ENCODE results near the gene CTIF. TPM values are rescaled to one million over a fixed set of nuclear protein-coding genes. Genes with fewer than 3 reads are reported as not detected.

The CTIF gene
- polyA plus RNA-seq, 4 donors, result 16.6 to 26.9 (median 22.9) TPM

DNA sequence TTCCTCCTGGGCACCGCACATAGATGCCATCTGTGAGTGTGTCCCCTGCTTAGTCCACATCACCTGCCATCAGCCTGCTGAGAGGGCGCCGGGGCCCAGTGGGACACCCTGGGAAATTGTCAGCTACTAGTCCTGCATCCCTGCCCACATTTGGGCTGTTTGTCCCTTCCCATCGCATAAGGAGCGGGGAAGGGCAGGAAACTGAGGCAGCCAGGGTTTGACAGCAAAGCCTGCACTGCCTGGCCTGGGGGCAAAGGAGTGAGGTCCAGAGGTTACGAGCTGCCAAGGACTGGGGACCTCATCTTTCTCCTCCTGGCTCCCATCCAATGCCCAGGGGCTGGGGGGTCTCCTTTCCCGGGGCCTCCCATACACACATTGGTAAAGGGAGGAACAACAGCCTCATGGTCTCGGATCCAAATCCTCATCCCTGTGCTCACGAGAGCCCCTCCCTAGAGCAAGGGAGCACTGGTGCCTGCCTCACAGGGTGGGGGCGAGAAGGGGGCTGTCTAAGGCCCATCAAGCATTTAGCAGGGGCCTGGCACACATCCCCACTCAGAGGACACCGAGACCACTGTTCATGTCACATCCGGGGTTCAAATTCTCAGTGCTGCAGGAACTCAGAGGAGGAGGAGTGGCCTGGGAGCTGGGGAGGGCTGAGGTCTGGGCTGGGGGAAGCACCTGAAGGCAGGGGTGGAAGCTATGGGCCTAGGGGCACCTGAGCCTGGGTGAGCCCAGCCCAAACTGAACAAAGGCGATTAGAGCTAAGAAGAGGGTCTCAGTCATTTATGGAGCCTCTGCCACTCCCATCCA, 298.2 kb downstream of the CTIF start:
- no peak for DNase-seq (ENCODE audit: low read depth in 4 of 4, low spot score in 2 of 4)

DNA sequence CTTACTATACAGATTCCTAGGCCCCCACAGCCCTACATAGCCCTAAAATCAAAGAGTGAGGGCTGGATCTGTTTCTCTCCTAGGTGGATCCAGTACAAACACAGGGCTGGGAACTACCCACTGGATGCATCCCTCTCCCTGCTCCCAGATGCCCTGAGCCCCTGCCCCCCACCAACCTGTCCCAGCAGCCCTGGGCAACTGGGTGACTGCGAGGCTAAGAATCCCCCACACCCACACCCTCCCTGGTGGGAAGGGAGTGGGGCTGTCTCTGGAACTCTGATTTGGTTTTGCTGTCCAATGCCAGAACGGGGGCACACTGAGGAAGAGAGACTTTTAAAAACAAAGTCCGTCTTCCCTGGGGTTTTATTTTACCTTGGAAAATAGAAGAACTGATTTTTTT, 298.8 kb downstream of the CTIF start:
- no peak for DNase-seq (ENCODE audit: low read depth in 4 of 4, low spot score in 2 of 4)

DNA sequence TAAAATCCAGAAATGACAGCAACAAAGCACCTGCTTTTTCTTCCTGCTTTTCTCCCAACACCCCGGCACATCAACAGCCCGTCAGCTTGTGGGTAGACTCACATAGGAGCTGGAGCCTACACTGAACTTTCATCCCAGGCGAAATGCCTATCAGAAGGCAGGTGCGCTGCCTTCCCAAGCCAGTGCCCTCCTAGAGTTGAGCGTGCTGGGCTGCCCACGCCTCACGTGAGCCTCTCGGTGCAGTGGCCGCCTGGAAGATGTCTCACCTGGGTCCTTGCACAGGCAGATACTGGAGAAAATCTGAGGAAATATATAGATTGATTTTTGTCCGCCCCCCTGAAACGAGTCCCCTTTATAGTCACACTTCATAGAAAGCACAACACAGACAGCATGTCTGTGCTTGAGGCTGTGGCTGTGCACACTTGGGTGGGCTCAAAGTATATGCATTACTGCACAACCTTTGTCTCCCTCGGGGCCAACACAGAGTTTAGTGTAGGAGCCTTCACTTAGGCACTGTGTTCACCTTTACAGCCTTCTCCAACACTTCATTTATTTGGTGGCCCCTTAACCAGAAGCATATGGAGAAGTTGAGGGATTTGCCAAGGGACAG, 299.4 kb downstream of the CTIF start:
- no peak for DNase-seq (ENCODE audit: low read depth in 4 of 4, low spot score in 2 of 4)

DNA sequence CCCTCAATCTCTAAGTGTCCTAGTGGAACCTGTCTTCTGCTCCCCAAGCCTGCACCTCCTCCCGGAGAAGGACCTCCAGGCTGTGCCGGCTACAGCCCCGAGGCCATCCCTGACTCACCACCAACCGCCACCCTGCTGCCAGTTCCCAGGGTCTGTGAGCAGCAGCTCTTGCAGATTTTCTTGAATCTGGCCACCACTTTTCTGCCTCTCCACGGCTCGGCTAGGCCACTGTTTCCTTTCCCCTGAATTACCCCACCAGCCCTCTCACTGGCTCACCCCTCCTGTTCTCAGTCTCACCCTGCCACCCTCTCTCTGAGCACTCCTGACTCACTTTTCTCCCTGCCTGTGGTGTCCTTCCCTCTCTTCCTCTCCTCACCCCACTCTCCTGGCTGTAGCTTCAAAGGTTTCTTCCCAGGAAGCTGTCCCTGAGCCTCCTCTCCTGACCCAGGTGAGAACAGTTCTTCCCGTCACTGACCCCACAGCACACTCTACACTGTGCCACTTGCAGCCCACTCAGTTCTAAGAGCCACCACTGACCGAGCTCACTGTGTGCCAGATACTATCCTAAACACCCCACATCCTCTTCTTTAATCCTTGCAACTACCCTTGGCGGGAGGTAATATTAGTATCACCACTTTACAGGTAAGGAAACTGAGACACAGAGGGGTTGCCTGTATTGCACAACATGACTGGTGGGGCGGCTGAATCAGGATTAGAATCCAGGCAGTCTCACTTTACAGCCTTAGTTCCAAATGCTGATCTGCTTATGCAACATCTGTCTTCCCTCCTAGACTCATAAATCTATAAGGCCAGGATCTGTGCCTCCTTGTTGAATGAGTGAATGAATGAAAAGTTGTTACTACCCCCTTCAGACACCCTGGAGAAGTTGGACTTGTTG, 300.3 kb downstream of the CTIF start:
- no peak for DNase-seq (ENCODE audit: low read depth in 4 of 4, low spot score in 2 of 4)

DNA sequence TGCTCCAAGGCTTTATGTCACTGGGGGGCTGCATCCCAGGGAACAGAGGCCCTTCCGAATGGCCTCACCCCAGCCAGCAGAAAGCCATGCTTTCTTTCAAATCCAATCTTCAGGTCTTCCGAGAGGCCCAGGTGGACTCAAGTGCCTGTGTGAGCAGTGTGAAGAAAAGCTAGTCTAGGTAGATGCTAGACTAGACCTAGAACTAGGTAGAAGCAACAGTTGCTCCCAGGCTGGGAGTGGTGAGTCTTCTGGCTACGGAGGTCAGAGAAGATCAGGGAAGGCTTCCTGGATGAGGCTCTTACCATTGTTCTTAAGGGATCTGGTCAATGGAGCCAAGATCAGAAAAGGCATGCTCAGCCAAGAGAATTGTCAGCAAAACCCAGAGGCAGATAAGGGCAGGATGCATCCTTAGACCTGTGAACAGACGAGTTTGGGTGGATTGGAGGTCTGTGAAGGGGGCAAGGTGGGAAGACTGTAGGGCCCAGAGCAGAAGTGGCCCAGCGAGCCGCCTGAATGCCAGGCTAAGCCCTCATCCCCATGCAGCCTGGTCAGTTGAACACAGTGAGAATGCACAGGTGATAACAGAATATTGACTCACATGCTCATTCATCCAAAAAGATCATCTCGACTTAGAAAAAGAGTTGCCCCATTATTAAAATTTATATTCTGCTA, 301.1 kb downstream of the CTIF start:
- no peak for DNase-seq (ENCODE audit: low read depth in 4 of 4, low spot score in 2 of 4)

DNA sequence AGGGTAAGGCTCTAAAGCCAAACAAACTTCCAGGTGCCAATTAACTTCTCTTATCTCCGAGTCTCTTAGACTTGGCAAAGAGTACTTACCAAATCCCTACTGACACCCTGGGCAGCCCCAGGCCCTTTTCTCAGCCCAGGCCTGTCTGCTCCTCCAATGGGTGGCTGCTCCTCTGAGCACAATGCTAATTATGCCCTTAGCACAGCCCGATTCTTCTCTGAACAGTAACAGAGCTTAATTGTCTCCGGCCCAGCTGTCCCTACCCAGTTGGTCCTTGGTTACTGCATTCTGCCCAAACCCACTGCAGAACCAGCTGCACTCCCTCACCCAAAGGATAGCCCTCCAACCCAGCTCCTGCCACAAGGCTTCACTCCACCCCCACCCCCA, 301.7 kb downstream of the CTIF start:
- no peak for DNase-seq (ENCODE audit: low read depth in 4 of 4, low spot score in 2 of 4)

DNA sequence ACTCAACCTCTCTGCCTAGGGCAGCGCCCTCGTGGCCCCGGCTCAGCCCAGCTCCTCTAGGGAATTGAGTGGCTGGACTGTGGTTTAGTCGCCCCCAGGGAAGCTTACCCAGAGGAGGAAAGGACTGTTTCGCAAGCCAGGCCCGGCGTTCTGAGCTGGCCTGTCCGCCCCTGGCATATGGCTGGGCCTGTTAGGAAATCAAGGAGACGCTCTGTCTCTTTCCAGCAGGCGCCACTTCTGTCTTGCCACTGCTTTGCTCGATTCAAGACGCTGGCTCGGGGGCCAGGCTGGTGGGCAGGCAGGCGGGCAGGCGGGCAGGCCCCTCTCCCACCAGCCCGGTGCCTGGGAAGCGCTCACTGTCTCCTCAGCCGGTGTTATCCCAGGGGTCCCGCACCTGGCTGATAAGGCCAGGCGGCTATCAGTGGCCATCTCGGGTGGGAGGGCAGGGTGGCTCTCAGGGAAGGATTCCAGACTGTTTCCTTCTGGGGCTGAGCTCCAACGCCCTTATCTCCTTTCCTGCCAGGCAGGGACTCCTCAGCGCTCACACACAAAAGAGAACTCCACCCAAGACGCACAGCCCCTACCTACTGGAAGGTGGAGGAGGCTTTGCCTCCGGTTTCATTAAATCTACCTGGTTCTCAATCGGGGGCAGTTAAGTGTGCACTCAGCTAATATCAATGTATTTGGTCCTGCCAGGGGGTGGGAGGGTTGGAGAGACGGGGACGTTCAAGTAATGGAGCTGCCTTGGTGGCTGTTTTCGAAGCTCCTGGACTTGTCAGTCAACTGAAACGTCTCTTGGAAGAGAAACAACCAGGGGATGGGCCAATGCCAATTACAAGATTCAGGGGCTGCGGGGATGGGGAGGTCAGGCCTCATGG, 302.8 kb downstream of the CTIF start:
- DNase-seq (ENCODE audit: low read depth in 4 of 4, low spot score in 2 of 4), result no peak

DNA sequence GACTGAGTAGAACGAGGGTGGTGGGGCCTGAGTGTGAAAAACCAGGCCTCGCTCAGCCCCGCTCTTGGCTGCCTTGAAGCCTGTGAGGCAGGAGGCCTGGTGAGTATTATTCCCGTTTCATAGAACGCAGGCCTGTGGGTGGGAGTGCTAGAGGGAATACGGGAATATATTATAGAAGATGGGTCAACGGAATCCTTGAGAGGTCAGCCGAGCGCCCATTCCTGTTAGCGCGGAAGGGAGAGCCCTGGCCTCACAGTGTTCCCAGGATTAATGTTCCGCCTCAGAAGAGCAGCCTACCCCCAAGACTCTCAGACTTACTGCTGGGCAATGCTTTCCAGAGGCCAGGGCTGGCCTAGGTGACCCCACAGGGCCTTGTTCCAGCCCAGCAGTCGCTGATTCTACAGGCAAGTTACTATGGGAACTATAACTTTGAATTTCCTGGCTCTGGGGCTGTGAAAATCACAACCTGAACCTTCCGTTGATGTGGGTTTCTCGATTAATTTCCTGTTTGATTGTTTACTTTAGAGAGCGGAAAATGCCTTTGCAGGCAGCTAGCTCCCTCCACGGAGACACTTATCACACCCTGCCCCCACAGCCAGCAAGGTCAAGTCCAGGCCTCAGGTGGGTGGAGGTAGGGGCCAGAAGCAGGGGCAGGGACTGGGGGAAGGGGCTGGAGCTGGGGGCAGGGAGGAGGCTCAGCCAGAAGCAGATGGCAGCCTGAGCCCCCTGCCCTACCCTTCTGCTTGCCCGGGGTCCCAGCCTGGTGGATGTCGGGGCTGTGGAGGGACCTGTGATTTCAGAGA, 303.6 kb downstream of the CTIF start:
- DNase-seq (ENCODE audit: low read depth in 4 of 4, low spot score in 2 of 4), result peak in 1 of 4 donors; percentile 79

DNA sequence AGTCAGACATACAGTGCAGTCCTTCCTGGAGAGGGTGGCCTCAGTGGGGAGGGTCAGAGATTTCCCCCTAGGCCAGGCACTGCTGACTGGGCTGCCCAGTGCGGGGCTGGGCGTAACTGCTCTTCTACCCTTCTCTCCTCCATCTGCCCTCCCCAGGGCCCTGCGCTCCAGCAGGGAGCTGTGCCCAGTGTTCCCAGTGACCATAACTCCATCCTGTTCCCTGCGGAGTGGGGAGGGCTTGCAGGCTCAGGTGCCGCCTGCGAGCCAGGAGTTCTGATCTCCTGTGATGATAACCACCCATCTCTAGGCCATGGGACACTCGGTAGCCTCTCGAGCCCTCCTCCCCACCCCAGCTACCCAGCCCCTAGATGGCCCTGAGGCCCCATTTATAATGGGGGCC, 304.3 kb downstream of the CTIF start:
- no peak for DNase-seq (ENCODE audit: low read depth in 4 of 4, low spot score in 2 of 4)

DNA sequence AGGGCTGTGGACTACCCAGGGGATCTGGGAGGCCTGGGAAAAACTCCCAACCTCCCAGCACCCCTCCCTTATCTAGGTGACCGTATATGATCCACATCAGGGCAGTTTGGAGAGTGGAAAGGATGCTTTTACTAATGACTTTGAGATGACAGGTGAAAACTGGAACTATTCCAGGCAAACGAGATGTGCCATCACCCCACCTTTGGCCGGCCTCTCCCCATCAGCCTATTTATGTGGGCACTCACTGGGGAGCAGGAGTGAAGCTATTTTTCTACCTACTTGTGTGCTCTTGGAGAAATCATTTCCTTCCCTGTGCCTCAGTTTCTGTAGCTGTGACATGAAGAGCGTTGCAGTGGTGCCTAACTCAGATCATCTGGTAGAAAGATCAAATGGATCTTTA, 304.8 kb downstream of the CTIF start:
- no peak for DNase-seq (ENCODE audit: low read depth in 4 of 4, low spot score in 2 of 4)

DNA sequence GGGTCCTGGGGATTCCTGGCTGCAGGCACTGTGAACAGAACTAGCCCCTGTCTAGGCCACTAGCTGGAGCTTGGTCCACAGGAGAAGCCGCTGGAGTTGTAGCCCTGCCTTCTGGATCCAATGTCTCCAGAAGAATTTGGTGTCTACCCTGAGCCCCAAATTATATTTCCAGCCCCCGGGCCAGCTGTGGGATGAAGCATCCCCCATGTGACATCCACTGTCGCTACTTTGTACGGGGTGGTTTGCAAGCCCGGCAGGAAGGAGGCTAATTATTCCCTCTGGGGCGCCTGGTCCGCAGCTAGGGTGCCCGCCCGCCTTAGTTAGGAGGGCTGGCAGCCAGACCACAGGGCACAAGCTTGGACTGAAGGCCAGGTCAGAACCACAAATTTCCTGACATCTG, 305.4 kb downstream of the CTIF start:
- no peak for DNase-seq (ENCODE audit: low read depth in 4 of 4, low spot score in 2 of 4)

DNA sequence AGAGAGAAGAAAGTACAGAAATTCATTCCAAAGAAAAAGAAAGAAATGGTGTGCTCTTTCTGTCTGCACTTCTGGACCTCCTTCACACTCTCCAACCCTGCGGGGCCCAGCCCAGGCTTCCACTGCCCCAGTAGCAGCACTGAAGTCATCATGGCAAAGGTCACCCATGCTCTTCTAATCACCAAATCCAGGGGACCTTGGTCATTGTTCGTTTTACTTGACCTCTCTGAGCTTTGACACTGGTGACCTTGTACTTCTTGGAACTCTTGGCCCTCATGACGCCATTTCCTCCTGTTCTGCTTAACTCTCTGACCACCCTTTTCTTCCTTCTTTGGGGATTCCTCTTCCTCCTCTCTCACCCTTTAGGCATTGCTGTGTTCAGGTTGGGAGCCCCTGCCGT, 306.3 kb downstream of the CTIF start:
- no peak for DNase-seq (ENCODE audit: low read depth in 4 of 4, low spot score in 2 of 4)

DNA sequence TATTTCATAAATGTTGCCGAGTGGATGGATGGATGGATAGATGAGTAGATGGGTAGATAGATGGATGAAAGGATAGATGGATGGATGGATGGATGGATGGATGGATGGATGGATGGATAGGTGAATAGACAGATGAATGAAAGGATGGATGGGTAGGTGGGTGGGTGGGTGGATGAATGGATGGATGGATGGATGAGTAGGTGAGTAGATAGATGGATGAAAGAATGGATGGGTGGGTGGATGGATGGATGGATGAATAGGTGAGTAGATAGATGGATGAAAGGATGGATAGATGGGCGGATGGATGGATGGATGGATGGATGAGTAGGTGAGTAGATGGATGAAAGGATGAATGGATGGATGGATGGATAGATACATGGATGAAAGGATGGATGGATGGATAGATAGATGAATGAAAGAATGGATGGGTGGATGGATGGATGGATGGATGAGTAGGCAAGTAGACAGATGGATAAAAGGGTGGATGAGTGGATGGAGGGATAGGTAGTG, 307.6 kb downstream of the CTIF start:
- DNase-seq (ENCODE audit: low read depth in 4 of 4, low spot score in 2 of 4), result no peak

DNA sequence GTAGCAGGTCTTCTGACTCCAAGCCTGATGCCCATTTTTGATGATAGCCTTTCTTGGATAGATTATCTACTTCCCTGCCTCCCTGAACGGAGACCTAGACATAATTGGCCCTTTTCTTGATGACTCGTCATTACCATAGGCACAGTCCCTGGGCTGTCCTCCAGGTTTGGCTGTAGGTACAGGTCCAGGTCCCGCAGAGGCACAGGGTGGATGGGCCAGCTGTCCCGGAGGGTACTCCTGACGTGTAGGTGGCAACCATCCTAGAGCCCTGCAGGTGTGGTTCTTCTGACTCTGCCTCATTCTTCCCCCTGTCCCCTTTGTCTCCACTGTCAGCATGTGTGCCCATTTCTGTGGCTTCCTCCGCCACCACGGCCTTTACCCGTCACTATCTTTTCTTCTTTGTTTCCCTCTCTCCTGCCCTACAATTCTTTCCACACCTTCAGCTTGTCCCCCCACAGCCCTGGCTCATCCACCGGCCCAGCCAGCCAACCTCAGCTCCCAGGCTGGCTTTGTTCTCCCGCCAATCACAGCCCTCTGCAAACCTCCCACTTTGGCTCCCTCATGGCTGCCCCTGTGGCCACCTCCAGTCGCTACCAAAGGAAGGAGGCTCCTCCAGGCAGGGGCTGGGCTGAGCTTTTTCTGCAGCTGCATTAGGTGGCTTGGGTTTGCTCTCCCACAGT, 309.1 kb downstream of the CTIF start:
- no peak for DNase-seq (ENCODE audit: low read depth in 4 of 4, low spot score in 2 of 4)

DNA sequence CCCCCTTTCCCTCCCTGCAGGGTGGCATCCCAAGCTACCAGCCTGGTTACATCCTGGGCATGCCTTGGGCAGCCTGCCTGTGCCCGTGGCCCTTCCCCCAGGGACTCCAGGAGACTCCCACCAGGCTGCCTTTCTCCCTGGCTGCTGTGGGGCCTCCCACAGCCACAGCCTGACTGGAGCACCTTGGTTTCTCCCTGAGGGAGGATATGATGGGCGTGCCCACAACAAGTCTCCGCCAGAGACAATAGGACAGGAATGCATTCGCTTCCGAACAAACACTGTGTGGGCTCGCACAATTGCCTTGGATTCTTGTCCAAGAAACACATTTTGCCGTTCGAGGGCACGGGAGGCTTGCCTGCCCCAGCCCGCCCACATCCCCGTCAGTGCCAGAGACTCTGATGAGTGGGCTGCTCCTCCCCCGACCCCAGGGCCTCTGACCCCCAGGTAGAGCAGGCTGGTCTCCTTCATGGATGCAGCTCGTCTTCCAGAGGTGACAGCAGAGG, 309.9 kb downstream of the CTIF start:
- DNase-seq (ENCODE audit: low read depth in 4 of 4, low spot score in 2 of 4), result no peak

DNA sequence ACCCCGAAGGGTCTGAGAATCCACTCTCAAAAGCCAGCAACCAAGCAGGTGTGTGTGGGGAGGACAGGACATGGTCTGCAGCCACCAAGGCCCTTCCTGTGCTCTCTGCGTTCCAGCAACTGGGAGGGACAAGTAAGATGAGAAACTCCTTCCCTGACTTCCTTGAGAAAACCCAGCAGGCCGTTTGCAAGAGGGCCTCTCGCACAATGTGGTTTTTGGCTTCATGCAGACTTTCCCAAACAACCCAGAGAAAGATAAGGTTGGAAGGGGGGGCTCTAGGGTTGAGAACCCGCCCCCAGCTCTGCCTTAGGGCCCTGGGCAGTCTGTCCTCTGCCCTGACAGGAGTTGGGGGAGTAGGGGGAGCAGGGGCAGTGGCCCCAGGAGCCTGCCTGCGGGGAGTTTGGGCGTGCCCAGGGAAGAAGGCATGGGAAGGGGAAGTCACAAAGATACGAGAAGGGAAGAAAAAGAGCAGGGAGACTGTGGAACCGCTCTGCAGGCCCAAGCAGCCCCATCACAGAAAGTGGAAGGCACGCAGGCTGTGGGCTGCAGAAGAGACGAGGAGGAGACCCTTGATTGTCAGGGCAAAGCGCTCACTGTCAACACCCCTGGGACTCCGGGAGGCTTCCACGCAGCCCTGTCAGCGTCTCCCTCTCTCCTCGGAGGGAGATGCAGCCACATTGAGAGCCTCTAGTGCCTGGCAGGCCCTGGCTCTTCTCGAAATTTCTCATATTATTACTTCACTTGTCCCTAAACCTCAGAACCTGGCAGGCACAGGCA, 312.2 kb downstream of the CTIF start:
- no peak for DNase-seq (ENCODE audit: low read depth in 4 of 4, low spot score in 2 of 4)

DNA sequence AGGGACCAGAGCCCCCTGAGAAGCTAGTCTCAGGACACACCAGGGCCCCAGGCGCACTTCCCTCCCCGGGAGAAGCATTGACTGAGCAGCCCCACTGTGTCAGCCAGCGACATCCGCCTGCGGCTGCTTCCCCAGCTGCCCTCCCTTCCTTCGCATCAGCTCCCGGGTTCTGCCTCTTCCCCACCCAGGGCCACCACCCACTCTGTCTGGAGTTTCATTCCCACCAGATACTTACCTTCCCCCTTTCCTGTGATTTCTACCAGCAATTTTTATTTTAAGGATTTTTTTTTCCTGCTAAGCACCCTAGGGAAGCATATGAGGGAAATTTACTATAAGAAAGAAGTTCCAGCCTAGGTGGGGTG, 312.7 kb downstream of the CTIF start:
- no peak for DNase-seq (ENCODE audit: low read depth in 4 of 4, low spot score in 2 of 4)

All from left renal cortex interstitium (tissue), 4 donors.